NCI-H524 (cell line): Measurements from ENCODE around the gene WFDC10B.
A peak's percentile ranks its signal among the peaks of the same experiment; 100 is the strongest.
"Not testable (repeated sequence)": the region's sequence is repeated elsewhere in the genome, so short reads cannot be mapped to it uniquely, and the experiment has no call there.

Experiments
- DNase-seq, 2 experiments: peaks; one replicate each; lab custom pipeline; 2025; lab: John Stamatoyannopoulos, UW

The WFDC10B gene

GRCh38 chr20:45704969-45705637 lies at the start of gene WFDC10B:
WFDC10B (minus strand) TSS chr20:45705019; CDS start chr20:45685992, 19,027 bp downstream.
- DNase-seq = peak; percentile 84 to 87

- DNase-seq = no peak
Observed at GRCh38 chr20:45752746-45753145, 47.9 kb upstream of the WFDC10B start.

- DNase-seq = no peak
Observed at GRCh38 chr20:45751721-45752120, 46.9 kb upstream of the WFDC10B start.

- DNase-seq = no peak
Observed at GRCh38 chr20:45745015-45745414, 40.2 kb upstream of the WFDC10B start.

GRCh38 chr20:45742596-45742995 lies 37.8 kb upstream of the WFDC10B start:
- DNase-seq = no peak

- no peak for DNase-seq
Observed at GRCh38 chr20:45735988-45736387, 31.2 kb upstream of the WFDC10B start.

- DNase-seq = no peak
Observed at GRCh38 chr20:45735552-45735951, 30.7 kb upstream of the WFDC10B start.

- DNase-seq = no peak
Observed at GRCh38 chr20:45732199-45732598, 27.4 kb upstream of the WFDC10B start.

GRCh38 chr20:45727044-45727443 lies 22.2 kb upstream of the WFDC10B start:
- no peak for DNase-seq

- no peak for DNase-seq
Observed at GRCh38 chr20:45725134-45725533, 20.3 kb upstream of the WFDC10B start.

GRCh38 chr20:45722047-45722446 lies 17.2 kb upstream of the WFDC10B start, which contains the start of gene SPINT4:
SPINT4 (plus strand) TSS chr20:45722347; CDS start chr20:45722368, 21 bp downstream.
- DNase-seq = no peak

GRCh38 chr20:45716141-45716688 lies 11.4 kb upstream of the WFDC10B start:
- not testable (repeated sequence) for DNase-seq

GRCh38 chr20:45701873-45702272 lies 2.9 kb downstream of the WFDC10B start, which contains the start of gene WFDC13:
WFDC13 (plus strand) TSS chr20:45702038; CDS start chr20:45702124, 86 bp downstream.
- DNase-seq = no peak

- DNase-seq = no peak
Observed at GRCh38 chr20:45701104-45701503, 3.7 kb downstream of the WFDC10B start.

GRCh38 chr20:45695496-45695895 lies 9.3 kb downstream of the WFDC10B start:
- no peak for DNase-seq

GRCh38 chr20:45693346-45693745 lies 11.5 kb downstream of the WFDC10B start:
- DNase-seq = not testable (repeated sequence)

GRCh38 chr20:45685896-45686295 lies 18.9 kb downstream of the WFDC10B start:
- DNase-seq = no peak

- DNase-seq = no peak
Observed at GRCh38 chr20:45679650-45680049, 25.2 kb downstream of the WFDC10B start.

- DNase-seq = no peak
Observed at GRCh38 chr20:45672765-45673164, 32.1 kb downstream of the WFDC10B start.

GRCh38 chr20:45670139-45670538 lies 34.7 kb downstream of the WFDC10B start, which contains the start of gene WFDC11:
WFDC11 (minus strand) TSS chr20:45670239; CDS start chr20:45650600, 19,639 bp downstream.
- no peak for DNase-seq

- not testable (repeated sequence) for DNase-seq
Observed at GRCh38 chr20:45657038-45657437, 47.8 kb downstream of the WFDC10B start.

GRCh38 chr20:45651726-45652125 lies 53.1 kb downstream of the WFDC10B start:
- DNase-seq = not testable (repeated sequence)

GRCh38 chr20:45649312-45649863 lies 55.4 kb downstream of the WFDC10B start:
- no peak for DNase-seq
